H1 (cell line): ENCODE measurements around the gene DPF3. TPM values are rescaled to one million over a fixed set of nuclear protein-coding genes. Genes with fewer than 3 reads are reported as not detected.

Source experiments
- CTCF ChIA-PET: fragments of 300-600 bp; sonication (Branson Sonifier 250); formaldehyde crosslinking; loops from one replicate; lab custom pipeline; 2021; ENCODE audit not compliant: partially characterized antibody; lab: Charles Lee
- POLR2A ChIA-PET: fragments of 300-600 bp; sonication (Branson Sonifier 250); formaldehyde crosslinking; loops from one replicate; lab custom pipeline; 2021; ENCODE audit warnings: inconsistent platforms; ENCODE audit not compliant: partially characterized antibody; lab: Charles Lee
- DNase-seq, 2 experiments: peaks; one replicate each; pipeline versions ENCODE4 v3.0.0 to v3.0.0-alpha.2; 2010 to 2022; ENCODE audit warnings: low spot score in 2 of 2, low read depth in 1 of 2, mixed read lengths in 1 of 2
- FAIRE-seq: peaks from 2 replicates; lab custom pipeline; 2011; peaks lifted over from hg19 to GRCh38; lab: Jason Lieb, UNC
- H2AFZ ChIP-seq: 2 replicates; pipeline ENCODE4 v1.8.1; 2012; ENCODE audit warnings: low read length, inconsistent platforms
- H2AK5ac ChIP-seq: 2 replicates; pipeline ENCODE4 v1.6.1; 2013; ENCODE audit warnings: low read depth, low read length
- H2BK120ac ChIP-seq: replicated peaks from 2 replicates; pipeline ENCODE3; 2013; ENCODE audit warnings: low read depth, low read length, inconsistent platforms
- H2BK12ac ChIP-seq: 2 replicates; pipeline ENCODE4 v1.6.1; 2013; ENCODE audit warnings: low read depth, low read length
- H2BK15ac ChIP-seq: 2 replicates; pipeline ENCODE4 v1.6.1; 2013; ENCODE audit warnings: low read length
- H2BK20ac ChIP-seq: 2 replicates; pipeline ENCODE4 v1.6.1; 2013; ENCODE audit warnings: low read length
- H2BK5ac ChIP-seq: 2 replicates; pipeline ENCODE4 v1.6.1; 2013; ENCODE audit warnings: low read depth, low read length
- H3K14ac ChIP-seq: 2 replicates; pipeline ENCODE4 v1.6.1; 2013; ENCODE audit warnings: inconsistent platforms; ENCODE audit not compliant: insufficient read length
- H3K18ac ChIP-seq: 2 replicates; pipeline ENCODE4 v1.6.1; 2013; ENCODE audit warnings: low read length; ENCODE audit errors: extremely low read depth
- H3K23ac ChIP-seq: 2 replicates; pipeline ENCODE4 v1.6.1; 2013; ENCODE audit warnings: inconsistent platforms; ENCODE audit not compliant: insufficient read length
- H3K23me2 ChIP-seq: 2 replicates; pipeline ENCODE4 v1.6.1; 2013; ENCODE audit warnings: low read depth, low read length
- H3K27ac ChIP-seq: 2 replicates; pipeline ENCODE4 v1.6.1; 2011; ENCODE audit warnings: low read depth, low read length, inconsistent platforms
- H3K27me3 ChIP-seq, 4 experiments: replicated peaks in 1 of 4; 1 replicate in 1 of 4; 2 replicates in 3 of 4; pipeline versions ENCODE4 v1.6.1 to v1.8.1; 2011 to 2013; ENCODE audit warnings: low read length in 3 of 4, mild to moderate bottlenecking in 3 of 4, inconsistent platforms in 2 of 4, mixed read lengths in 2 of 4, moderate library complexity in 1 of 4; ENCODE audit not compliant: control insufficient read depth in 3 of 4, insufficient read depth in 3 of 4; ENCODE audit errors: extremely low read depth in 1 of 4
- H3K36me3 ChIP-seq, 4 experiments: 2 replicates each; pipeline versions ENCODE4 v1.6.1 to v1.8.1; 2011 to 2013; ENCODE audit warnings: mild to moderate bottlenecking in 4 of 4, low read length in 3 of 4, moderate library complexity in 2 of 4, control low read depth in 1 of 4, inconsistent platforms in 1 of 4; ENCODE audit not compliant: insufficient read depth in 4 of 4, control insufficient read depth in 2 of 4
- H3K4ac ChIP-seq: replicated peaks from 2 replicates; pipeline ENCODE3; 2013; ENCODE audit warnings: low read length, low read depth, mixed read lengths, inconsistent platforms; ENCODE audit not compliant: insufficient read length
- H3K4me1 ChIP-seq, 4 experiments: replicated peaks in 1 of 4; 1 replicate in 1 of 4; 2 replicates in 3 of 4; pipeline versions ENCODE4 v1.6.1 to v1.8.1; 2011 to 2013; ENCODE audit warnings: low read length in 3 of 4, inconsistent platforms in 2 of 4, mixed read lengths in 1 of 4; ENCODE audit not compliant: insufficient read depth in 4 of 4, control insufficient read depth in 3 of 4
- H3K4me2 ChIP-seq, 2 experiments: 2 replicates each; pipeline versions ENCODE4 v1.6.1 to v1.8.1; 2011 to 2013; ENCODE audit warnings: low read depth in 2 of 2, low read length in 2 of 2, control low read depth in 1 of 2, inconsistent platforms in 1 of 2, mild to moderate bottlenecking in 1 of 2; ENCODE audit not compliant: insufficient read depth in 1 of 2
- H3K4me3 ChIP-seq, 4 experiments: fragments of 200-600, 300-600 bp in 1 of 4; sonication (generic), shearing (Covaris generic), sonication (Bioruptor Twin) in 1 of 4; 2 replicates each; pipeline versions ENCODE4 v1.5.1 to v1.8.1; 2011 to 2016; ENCODE audit warnings: low read length in 4 of 4, low read depth in 3 of 4, control low read depth in 2 of 4, inconsistent platforms in 2 of 4, mild to moderate bottlenecking in 2 of 4, mixed read lengths in 1 of 4, moderate library complexity in 1 of 4; ENCODE audit not compliant: insufficient read depth in 2 of 4; ENCODE audit errors: extremely low read depth in 1 of 4
- H3K56ac ChIP-seq: replicated peaks from 2 replicates; pipeline ENCODE3; 2013; ENCODE audit warnings: low read depth, mild to moderate bottlenecking, mixed read lengths, low read length, inconsistent platforms; ENCODE audit not compliant: insufficient read length
- H3K79me1 ChIP-seq: 2 replicates; pipeline ENCODE4 v1.6.1; 2013; ENCODE audit warnings: low read depth, low read length, control low read depth
- H3K79me2 ChIP-seq, 2 experiments: 2 replicates each; pipeline versions ENCODE4 v1.6.1 to v1.8.1; 2012 to 2013; ENCODE audit warnings: low read length in 2 of 2, mild to moderate bottlenecking in 2 of 2, inconsistent platforms in 1 of 2; ENCODE audit not compliant: insufficient read depth in 2 of 2, control insufficient read depth in 1 of 2
- H3K9ac ChIP-seq, 4 experiments: replicated peaks in 1 of 4; 1 replicate in 1 of 4; 2 replicates in 3 of 4; pipeline versions ENCODE4 v1.6.1 to v1.8.1; 2011 to 2013; ENCODE audit warnings: low read depth in 3 of 4, low read length in 3 of 4, control low read depth in 2 of 4, mild to moderate bottlenecking in 2 of 4, moderate library complexity in 2 of 4, inconsistent platforms in 1 of 4; ENCODE audit errors: extremely low read depth in 1 of 4
- H3K9me3 ChIP-seq, 2 experiments: 2 replicates each; pipeline versions ENCODE4 v1.6.1 to v1.8.1; 2012 to 2013; ENCODE audit warnings: mild to moderate bottlenecking in 2 of 2, moderate library complexity in 2 of 2, control low read depth in 1 of 2, inconsistent platforms in 1 of 2, low read depth in 1 of 2, low read length in 1 of 2, mixed read lengths in 1 of 2; ENCODE audit not compliant: insufficient read depth in 2 of 2
- H4K20me1 ChIP-seq, 2 experiments: replicated peaks in 1 of 2; 2 replicates each; pipeline versions ENCODE3 to v1.8.1; 2011 to 2013; ENCODE audit warnings: inconsistent platforms in 2 of 2, low read length in 2 of 2, mild to moderate bottlenecking in 1 of 2; ENCODE audit not compliant: insufficient read depth in 2 of 2, control insufficient read depth in 1 of 2
- H4K5ac ChIP-seq: 2 replicates; pipeline ENCODE4 v1.6.1; 2013; ENCODE audit warnings: low read length, low read depth, mixed read lengths, inconsistent platforms; ENCODE audit not compliant: insufficient read length
- H4K8ac ChIP-seq: 2 replicates; pipeline ENCODE4 v1.8.0; 2013; ENCODE audit warnings: mild to moderate bottlenecking, moderate library complexity, low read length, inconsistent platforms; ENCODE audit not compliant: insufficient read depth; ENCODE audit errors: extremely low read depth
- H4K91ac ChIP-seq: replicated peaks from 2 replicates; pipeline ENCODE3; 2013; ENCODE audit warnings: low read length, mixed read lengths, inconsistent platforms; ENCODE audit not compliant: insufficient read length
- BCL11A ChIP-seq, 2 experiments: IDR thresholded peaks; one replicate each; pipeline ENCODE4 v1.6.1; 2011; ENCODE audit warnings: low read depth in 2 of 2, low read length in 2 of 2, mild to moderate bottlenecking in 2 of 2
- CTBP2 ChIP-seq: IDR thresholded peaks from 2 replicates; pipeline ENCODE4 v1.7.0; 2011; ENCODE audit warnings: borderline replicate concordance, mild to moderate bottlenecking, moderate library complexity, mixed read lengths, low read length; ENCODE audit not compliant: insufficient read depth, insufficient read length
- HDAC2 ChIP-seq, 2 experiments: fragments of 300-600 bp in 1 of 2; sonication (generic) in 1 of 2; IDR thresholded peaks; 2 replicates each; pipeline ENCODE4 v1.6.1; 2011 to 2012; ENCODE audit warnings: low read depth in 2 of 2, low read length in 2 of 2, mild to moderate bottlenecking in 2 of 2, moderate library complexity in 2 of 2, borderline replicate concordance in 1 of 2, inconsistent platforms in 1 of 2
- HDAC6 ChIP-seq: IDR thresholded peaks from one replicate; pipeline ENCODE4 v1.7.1; 2012; ENCODE audit warnings: low read depth, mild to moderate bottlenecking, inconsistent platforms, low read length, moderate library complexity
- MAFK ChIP-seq: IDR thresholded peaks from 2 replicates; pipeline ENCODE4 v1.6.1; 2012; ENCODE audit warnings: low read depth, mild to moderate bottlenecking, improper control_type of control experiment, low read length
- TBP ChIP-seq: IDR thresholded peaks from 2 replicates; pipeline ENCODE4 v1.6.1; 2011; ENCODE audit warnings: low read depth, low read length, improper control_type of control experiment
- TEAD4 ChIP-seq: IDR thresholded peaks from 2 replicates; pipeline ENCODE4 v1.6.1; 2012; ENCODE audit warnings: low read depth, low read length, inconsistent platforms, mixed read lengths
- WGBS, 2 experiments: shearing (Covaris generic) in 1 of 2; methylation state at CpG; one replicate each; pipeline versions ENCODE4 v1.1.6 to v1.1.7; 2013 to 2015; ENCODE audit warnings: low lambda C conversion rate in 2 of 2, mixed read lengths in 2 of 2, inconsistent platforms in 1 of 2, low coverage in 1 of 2, missing lambda C conversion rate in 1 of 2; ENCODE audit not compliant: insufficient replicate concordance in 2 of 2, insufficient coverage in 1 of 2, insufficient read length in 1 of 2; ENCODE audit errors: extremely low coverage in 1 of 2, missing lambda C conversion rate in 1 of 2; 5-methylcytosine and 5-hydroxymethylcytosine counted together
- polyA plus RNA-seq, 7 experiments: library from polyadenylated mRNA; depleted of rRNA in 3 of 7; stranded (reverse) in 5 of 7; unstranded in 2 of 7; fragments of >200 nt in 5 of 7; fragments of 200-250 nt in 2 of 7; gene quantifications; 1 replicate in 5 of 7; 2 replicates in 1 of 7; 4 replicates in 1 of 7; pipeline versions ENCODE4 v1.2.1 to v1.2.3, GENCODE V29; 2011 to 2013; ENCODE audit warnings: missing spikeins in 2 of 7, mixed read lengths in 2 of 7
- total RNA-seq: library from RNA; stranded (reverse); fragmentation: NEBNext Ultra II Directional; extraction: Animal tissue kit (Norgen Biotek cat#: 25700); gene quantifications from 2 replicates; pipeline ENCODE4 v1.2.1, GENCODE V29; 2021
- TF ChIP-seq, protein P1 (sequence below), 3 experiments: IDR thresholded peaks; 1 replicate in 2 of 3; 2 replicates in 1 of 3; pipeline versions ENCODE4 v1.5.1 to v1.6.1; 2011; ENCODE audit warnings: low read length in 3 of 3, mild to moderate bottlenecking in 3 of 3, inconsistent platforms in 2 of 3, low read depth in 1 of 3, moderate library complexity in 1 of 3; ENCODE audit not compliant: insufficient read depth in 1 of 3; ENCODE audit errors: control extremely low read depth in 1 of 3
- TF ChIP-seq, protein P2 (sequence below): IDR thresholded peaks from 2 replicates; pipeline ENCODE4 v1.6.1; 2012; ENCODE audit warnings: inconsistent platforms

Gene DPF3
- total and polyA plus RNA-seq, 2 of the 8 experiments (the other 6 are each of a cell fraction or from before 2014, with no cell fraction given): 0.19 TPM; not detected in 1

DNA sequence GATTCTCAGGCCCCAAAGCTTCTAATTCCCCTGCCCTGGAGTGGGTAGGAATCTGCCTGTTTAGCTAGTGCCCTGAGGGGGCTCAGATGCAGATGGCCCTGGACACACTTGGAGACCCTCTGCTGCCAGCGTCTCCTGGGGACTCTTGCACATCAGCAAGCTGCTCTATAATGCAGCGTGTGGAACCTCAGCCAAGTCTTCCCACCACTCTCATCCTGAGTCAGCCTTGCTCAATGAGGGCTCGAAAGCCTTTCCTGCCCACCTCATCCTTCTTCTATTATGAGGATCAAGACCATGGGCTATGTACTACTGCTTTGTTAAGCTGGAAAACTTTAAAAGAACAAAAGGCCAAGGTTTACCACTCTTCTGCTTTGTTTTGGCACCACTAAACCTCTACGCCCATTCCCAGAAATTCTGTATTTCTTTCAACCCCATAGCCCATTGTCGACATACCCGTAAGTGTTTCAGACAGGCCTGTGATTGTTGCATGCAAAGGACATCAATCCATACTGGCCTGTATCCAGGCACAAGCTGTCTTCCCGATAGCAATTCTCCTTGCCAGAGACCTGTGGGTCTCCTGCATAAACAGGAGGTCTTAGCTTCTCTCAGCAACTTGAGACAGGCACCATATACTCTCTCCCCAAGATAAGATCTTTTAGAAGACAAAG, 246.9 kb downstream of the DPF3 start:
- H2BK20ac ChIP-seq: no peak overlapping the region
- no peak for FAIRE-seq
- H2BK120ac ChIP-seq: no peak overlapping the region
- H2BK5ac ChIP-seq: no peak overlapping the region
- no peak overlapping the region for H3K23ac ChIP-seq
- no peaks in the 10 kb centered on the region for H3K9me3 ChIP-seq
- 90% methylated on average over 7 of the region's 7 CpGs; no CpG with 5 or more reads in 1 of the 2 experiments for WGBS, 2 experiments
- H3K4me3 ChIP-seq: no peak overlapping the region
- DNase-seq: no peak
- H3K79me2 ChIP-seq: no peaks in the 10 kb centered on the region
- no peaks in the 10 kb centered on the region for H3K4me1 ChIP-seq
- H3K4ac ChIP-seq: no peak overlapping the region
- no peak overlapping the region for H4K5ac ChIP-seq
- CTCF ChIA-PET: interaction anchor here (1.0 to 1.3 kb wide), 2 partner anchors 10 to 302 kb away, joined by 3 read pairs; no protein-coding TSS in a partner anchor
- no peak overlapping the region for H2BK15ac ChIP-seq
- no peaks in the 10 kb centered on the region for H3K79me1 ChIP-seq
- H3K56ac ChIP-seq: no peak overlapping the region
- H3K14ac ChIP-seq: no peak overlapping the region
- H2AK5ac ChIP-seq: no peak overlapping the region
- H3K23me2 ChIP-seq: no peaks in the 10 kb centered on the region; the same call in 1 of the 2 replicates
- POLR2A ChIA-PET: no interaction called here
- no peak overlapping the region for H3K18ac ChIP-seq
- no peak overlapping the region for H2BK12ac ChIP-seq
- H3K9ac ChIP-seq: no peak overlapping the region
- H4K91ac ChIP-seq: no peak overlapping the region
- H4K20me1 ChIP-seq: no peaks in the 10 kb centered on the region
- H3K27me3 ChIP-seq: no peaks in the 10 kb centered on the region
- H3K36me3 ChIP-seq: no peaks in the 10 kb centered on the region
- H3K4me2 ChIP-seq: no peak overlapping the region
- no peak overlapping the region for H4K8ac ChIP-seq
- no peak overlapping the region for H2AFZ ChIP-seq
- H3K27ac ChIP-seq: no peak overlapping the region
- TF ChIP-seq HDAC6 (no peak), BCL11A (IDR thresholded peaks at IDR 0.05; ENCODE audit: low read depth in 2 of 2, low read length in 2 of 2) (no peak), HDAC2 (IDR thresholded peaks at IDR 0.05; ENCODE audit: borderline replicate concordance in 1 of 2, low read depth in 2 of 2, low read length in 2 of 2) (no peak), MAFK (no peak), TBP (no peak), CTBP2 (no peak), TEAD4 (no peak)
- TF ChIP-seq, protein P1, sequence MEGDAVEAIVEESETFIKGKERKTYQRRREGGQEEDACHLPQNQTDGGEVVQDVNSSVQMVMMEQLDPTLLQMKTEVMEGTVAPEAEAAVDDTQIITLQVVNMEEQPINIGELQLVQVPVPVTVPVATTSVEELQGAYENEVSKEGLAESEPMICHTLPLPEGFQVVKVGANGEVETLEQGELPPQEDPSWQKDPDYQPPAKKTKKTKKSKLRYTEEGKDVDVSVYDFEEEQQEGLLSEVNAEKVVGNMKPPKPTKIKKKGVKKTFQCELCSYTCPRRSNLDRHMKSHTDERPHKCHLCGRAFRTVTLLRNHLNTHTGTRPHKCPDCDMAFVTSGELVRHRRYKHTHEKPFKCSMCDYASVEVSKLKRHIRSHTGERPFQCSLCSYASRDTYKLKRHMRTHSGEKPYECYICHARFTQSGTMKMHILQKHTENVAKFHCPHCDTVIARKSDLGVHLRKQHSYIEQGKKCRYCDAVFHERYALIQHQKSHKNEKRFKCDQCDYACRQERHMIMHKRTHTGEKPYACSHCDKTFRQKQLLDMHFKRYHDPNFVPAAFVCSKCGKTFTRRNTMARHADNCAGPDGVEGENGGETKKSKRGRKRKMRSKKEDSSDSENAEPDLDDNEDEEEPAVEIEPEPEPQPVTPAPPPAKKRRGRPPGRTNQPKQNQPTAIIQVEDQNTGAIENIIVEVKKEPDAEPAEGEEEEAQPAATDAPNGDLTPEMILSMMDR (IDR thresholded peaks at IDR 0.05; ENCODE audit: control extremely low read depth in 1 of 3, insufficient read depth in 1 of 3, low read depth in 1 of 3, low read length in 3 of 3): no peak
- TF ChIP-seq, protein P2, sequence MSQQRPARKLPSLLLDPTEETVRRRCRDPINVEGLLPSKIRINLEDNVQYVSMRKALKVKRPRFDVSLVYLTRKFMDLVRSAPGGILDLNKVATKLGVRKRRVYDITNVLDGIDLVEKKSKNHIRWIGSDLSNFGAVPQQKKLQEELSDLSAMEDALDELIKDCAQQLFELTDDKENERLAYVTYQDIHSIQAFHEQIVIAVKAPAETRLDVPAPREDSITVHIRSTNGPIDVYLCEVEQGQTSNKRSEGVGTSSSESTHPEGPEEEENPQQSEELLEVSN: no peak
